NCI-H446 treated with DMSO at 0.1 percent for 48 hours (cell line): ENCODE data around the gene MCHR1.
"Not testable (repeated sequence)": the region's sequence is repeated elsewhere in the genome, so short reads cannot be mapped to it uniquely, and the experiment has no call there.

Source experiments
- DNase-seq: peaks from one replicate; lab custom pipeline; 2025; lab: John Stamatoyannopoulos, UW

MCHR1 gene

DNA sequence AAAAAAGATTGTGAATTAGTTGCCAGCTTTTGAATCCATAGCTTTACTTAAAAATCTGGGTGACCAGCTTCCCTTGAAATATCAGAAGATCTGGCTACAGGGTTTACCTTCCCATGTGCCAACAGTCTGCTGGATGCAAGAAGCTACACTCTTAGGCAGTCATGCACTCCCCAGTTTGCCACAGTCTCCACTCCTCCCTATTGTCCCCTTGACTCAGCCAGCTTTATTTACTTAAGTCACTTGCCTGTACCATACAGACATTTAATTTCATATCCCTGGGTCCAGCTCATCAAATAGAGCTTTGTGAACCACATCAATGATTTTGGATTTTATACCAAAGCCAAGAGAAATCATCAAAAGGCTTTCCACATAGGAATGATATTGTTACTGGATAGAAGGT, 12.2 kb downstream of the MCHR1 start:
- DNase-seq = no peak

DNA sequence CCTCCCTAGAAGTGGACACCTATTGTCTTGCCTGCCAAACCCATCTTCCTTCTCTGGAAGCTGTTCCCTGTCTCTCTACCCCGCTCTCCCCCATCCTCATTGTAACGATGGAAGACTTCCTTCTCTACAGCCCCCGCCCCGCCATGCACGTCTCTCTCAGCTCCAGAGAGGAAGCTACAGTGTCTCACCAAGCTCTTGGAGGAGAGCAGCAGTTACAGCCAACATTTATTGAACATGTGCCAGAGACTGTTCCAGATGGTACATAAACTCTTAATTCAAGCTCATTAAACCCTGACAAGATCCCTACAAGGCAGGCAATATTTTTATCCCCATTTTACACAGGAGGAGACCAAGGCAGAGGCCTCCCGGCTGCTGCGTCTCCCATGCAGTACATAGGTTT, 15.1 kb downstream of the MCHR1 start:
- DNase-seq = peak; percentile 92

DNA sequence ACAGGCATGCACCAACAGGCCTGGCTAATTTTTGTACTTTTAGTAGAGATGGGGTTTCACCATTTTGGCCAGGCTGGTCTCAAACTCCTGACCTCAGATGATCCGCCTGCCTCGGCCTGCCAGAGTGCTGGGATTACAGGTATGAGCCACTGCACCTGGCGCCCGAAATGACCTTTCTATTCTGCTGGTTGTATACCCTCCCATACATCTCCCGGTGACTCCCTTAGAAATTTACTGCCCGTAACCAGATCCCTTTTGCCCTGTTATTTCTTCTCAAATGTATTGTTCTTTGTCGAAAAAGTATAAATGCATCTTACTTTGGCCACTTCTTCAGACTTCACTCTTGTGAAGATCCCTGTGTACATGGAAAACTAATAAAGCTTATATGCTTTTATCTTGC, 22.0 kb downstream of the MCHR1 start:
- DNase-seq = no peak

DNA sequence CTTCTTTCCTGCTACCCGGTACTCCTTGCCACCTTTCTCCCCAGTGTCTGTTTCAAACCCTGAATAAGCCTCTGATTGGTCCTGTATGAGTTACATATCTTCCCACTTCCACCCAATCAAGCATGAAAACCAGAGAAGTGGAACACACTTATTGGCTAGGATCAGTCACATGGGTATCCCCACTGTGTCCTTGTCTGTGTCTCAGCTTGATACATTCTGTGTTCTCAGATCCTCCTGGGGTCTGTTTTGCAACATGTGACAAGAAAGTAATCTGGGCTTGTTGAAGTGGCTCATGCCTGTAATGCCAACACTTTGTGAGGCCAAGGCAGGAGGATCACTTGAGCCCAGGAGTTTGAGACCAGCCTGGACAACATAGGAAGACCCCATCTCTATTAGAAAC, 23.9 kb downstream of the MCHR1 start:
- peak; percentile 53 for DNase-seq

DNA sequence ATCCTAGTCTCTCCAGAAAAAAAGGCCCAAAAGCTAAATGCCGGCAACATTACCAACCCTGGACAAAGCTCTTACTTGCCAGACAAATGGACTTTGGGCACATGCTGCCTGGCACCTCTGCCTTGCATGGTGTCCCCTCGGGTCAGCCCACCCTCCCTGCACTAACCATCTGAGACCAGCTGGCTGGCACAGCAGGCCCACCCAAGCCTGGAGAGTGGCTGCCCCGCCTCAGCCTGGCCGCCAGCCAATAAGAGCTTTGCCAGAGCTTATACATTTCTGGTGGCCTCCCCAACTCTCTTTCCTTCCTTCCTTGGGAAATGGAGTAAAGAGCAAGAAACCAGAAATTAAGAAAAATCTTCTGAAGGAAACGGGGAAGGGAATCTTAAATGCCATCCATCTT, 24.5 kb downstream of the MCHR1 start:
- peak; percentile 36 for DNase-seq

DNA sequence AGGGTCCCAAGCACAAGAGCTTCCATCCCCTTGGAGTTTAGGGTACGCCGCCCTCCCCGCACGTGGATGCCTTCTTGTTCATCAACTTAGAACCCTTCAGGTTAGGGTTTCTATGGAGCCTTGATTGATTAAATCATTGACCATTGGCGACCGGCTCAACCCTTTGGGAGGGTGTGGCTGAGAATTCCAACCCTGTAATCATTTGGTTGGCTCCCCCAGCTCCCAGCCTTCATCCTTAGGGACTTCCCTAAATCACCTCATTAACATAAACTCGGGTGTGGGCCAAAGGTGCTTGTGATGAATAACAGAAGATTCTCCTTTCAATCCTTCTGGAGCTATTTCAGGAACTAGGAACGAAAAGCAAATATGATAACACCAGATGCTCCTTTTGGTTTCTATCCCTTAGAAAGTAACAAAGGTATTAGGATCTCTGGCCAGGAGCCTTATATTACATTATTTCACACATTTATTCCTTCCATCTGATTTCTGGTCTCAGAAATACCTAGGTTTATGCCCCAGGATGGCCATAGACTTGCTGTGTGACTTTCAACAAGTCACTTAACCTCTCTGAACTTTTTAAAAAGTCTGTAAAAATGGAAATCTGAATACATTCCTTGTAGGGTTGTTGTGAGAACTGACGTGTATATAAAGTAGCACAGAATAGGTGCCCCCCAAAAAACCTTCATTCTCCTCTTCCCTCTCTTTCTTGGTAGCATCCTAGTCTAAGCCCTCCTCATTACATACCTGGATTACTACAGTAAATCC, 26.8 kb downstream of the MCHR1 start:
- no peak for DNase-seq

DNA sequence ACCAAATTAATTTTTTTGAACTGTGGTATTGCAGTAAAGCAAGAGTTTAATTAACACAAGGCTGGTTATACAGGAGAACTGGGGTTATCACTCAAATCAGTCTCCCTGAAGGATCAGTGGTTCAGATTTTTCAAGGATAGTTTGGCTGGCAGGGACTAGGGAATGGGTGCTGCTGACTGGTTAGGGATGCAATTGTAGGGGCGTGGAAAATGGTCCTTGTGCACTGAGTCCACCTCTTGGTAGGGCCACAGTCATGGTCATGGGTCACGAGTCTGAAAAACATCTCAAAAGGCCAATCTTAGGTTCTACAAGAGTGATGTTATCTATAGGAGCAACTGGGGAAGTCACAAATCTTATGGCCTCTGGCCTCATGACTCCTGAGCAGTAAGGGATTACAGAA, 27.9 kb downstream of the MCHR1 start:
- DNase-seq = no peak

DNA sequence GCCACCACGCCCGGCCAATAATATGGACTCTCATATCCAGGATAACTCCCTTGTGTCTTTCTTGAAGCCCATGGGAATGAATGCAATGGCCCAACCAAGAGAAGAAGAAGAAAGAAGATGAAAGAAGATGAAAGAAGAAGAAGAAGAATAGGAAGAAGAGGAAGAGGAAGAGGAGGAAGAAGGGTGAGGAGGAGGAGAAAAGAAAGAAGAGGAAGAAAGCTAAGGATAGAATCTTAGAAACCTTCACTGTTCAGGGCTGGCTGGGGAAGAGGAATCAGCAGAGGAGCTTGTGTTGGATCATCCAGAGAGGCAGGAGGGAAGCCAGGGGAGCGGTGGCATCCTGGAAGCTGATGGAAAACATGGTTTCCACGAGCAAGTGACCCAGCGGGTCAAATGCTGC, 28.9 kb downstream of the MCHR1 start:
- DNase-seq = no peak

DNA sequence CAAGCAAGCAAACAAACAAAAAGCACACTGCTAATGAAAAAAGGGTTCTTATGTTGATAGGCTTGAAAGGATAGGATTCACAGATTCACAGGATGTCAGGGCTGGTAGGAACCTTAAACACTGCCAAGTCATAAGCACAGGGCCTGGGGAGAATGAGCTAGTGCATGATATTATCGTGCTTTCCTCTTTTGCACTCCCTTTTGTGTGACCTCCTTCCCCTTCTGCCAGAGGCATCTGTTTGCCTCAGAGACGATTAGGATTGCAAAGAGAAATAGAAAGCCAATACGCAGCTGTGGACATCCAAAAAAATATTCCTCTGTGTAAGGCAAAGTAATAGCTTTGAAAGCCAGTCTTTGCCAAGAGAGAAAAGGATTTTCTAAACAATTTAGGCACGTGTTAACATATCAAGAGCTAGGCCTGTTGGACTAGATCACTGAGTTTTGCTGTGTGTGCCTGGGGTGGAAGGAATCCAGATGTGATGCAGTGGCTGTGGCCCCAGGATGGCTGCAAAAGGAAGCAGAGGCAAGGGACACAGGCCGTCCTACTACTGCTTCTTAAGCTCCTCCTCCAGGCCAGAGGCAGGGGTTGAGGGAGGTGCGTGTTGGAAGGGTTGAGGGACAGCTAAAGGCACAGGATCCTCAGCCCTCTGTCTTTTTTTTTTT, 30.6 kb downstream of the MCHR1 start:
- peak; percentile 40 for DNase-seq

DNA sequence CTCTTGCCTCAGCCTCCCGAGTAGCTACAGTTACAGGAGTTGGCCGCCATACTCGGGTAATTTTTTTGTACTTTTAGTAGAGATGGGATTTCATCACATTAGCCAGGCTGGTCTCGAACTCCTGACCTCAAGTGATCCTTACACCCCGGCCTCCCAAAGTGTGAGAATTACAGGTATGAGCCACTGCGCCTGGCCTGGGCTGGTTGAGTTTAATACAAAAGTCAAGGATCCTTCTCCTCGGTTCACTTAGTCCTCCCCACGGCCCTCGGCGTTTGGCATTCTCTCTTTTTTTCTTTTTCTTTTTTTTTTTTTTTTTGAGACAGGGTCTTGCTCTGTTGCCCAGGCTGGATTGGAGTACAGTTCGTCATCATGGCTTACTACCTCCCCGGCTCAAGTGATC, 33.0 kb downstream of the MCHR1 start:
- no peak for DNase-seq

DNA sequence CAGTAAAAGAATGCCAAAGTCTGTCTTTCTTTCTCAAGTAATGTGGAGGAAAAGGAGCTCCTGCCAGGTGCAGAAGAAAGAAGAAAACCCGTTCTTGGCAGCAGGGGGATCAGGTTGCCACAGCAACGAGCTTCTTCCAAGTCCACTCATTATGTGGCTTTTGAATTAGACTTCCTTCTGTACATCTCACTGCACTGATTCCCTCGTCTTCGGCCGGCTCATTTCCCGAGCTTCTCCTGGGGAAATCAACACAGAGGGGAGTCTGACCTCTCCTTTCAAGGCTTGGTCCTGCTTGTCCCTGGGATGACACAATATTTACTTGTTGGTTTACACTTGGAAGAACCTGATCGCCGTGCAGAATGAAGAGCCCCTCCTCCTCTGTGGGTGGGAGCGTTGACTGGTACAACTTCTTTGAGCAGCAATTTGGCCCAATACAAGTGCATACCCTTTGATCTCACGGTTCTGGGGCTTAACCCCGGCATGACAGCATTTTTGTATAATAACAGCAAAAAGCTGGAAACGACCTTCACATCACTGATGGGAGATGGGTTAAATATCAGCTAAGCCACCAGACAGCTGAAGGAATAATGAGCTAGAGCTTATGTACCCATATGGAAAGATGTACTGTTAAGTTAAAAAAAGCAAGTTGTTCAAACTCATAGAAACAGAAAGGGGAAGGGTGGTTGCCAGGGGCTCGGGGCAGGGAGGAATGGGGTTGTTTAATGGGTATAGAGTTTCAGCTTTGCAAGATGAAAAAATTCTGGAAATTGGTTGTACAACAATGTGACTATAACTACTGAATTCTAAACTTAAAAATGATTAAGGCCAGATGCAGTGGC, 35.4 kb downstream of the MCHR1 start:
- no peak for DNase-seq

DNA sequence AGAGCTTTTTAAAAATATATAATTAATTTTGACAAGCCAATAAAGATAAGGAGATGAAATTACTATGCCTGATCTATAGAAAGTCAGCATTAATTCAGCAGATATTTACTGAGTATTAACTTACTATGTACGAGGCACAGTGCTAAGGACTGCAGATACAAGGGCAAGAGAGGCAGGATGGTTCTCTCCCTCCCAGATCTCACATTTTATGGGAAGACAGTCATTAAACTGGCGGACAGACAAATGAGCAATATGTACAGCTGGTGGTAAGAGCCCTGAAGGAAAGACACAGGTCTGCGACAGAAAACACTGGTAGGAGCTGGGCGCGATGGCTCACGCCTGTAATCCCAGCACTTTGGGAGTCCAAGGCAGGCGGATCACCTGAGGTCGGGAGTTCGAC, 36.8 kb downstream of the MCHR1 start:
- no peak for DNase-seq

DNA sequence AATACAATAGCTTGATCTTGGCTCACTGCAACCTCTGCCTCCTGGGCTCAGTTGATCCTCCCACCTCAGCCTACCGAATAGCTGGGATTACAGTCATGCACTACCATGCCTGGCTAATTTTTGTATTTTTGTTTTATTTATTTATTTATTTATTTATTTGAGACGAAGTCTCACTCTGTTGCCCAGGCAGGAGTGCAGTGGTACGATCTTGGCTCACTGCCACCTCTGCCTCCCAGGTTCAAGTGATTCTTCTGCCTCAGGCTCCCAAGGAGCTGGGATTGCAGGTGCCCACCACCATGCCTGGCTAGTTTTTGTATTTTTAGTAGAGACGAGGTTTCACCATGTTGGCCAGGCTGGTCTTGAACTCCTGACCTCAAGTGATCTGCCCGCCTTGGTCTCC, 38.4 kb downstream of the MCHR1 start:
- not testable (repeated sequence) for DNase-seq

DNA sequence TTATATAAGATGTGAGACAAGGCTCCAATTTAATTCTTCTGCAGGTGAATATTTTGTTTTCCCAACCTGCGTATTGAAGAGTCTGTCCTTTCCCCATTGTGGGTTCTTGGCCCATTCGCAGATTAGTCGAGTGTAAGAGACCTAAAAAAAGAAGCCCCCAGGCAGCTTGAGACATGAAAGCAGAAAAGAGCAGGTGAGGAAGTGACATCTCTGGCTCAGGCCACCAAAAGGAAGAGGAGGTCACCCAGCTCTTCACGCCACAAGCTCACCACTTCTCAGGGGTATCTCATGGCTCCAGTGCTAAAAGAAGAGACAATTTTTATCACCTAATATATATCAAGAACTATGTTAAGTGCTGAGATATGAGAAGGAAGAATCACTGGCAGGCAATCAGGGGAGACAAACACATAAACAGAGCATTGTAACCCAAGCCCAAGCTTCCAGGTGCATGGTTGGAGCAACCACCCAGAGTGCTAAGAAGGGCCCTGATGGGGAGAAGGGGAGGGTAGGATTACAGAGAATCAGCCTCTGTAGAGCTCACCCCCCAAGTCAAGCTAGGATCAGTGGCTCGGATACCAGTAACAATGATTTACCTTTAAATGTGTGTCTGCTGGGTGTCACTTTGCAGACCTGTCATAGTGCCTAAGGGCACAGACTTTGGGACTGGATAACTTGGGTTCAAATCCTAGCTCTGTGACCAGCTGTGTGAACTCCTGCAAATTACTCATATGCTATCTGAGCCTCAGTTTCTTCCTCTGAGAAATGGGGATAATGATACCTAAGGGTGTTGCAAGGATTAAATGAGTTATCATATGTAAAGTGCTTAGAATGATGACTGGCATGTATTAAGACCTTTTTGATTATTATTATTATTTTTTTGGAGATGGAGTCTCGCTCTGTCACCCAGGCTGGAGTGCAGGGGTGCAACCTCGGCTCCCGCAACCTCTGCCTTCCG, 39.2 kb downstream of the MCHR1 start:
- DNase-seq = no peak

DNA sequence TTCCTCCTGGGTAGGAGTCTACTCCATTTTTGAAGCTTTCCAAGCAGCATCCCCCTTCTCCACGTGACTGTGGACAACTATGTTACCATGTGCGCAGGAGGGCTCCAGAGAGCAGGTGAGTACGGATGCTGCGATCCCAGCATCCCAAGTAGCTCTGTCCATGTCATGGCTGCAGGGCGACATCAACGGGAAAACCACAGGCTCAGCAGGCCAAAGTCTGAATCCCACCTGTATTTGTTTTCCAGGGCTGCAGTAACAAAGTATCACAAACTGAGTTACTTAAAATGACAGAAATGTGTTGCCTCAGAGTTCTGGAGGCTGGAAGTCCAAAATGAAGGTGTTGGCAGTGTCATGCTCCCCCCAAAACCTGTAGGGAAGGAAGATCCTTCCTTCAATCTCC, 40.3 kb downstream of the MCHR1 start:
- DNase-seq = no peak

DNA sequence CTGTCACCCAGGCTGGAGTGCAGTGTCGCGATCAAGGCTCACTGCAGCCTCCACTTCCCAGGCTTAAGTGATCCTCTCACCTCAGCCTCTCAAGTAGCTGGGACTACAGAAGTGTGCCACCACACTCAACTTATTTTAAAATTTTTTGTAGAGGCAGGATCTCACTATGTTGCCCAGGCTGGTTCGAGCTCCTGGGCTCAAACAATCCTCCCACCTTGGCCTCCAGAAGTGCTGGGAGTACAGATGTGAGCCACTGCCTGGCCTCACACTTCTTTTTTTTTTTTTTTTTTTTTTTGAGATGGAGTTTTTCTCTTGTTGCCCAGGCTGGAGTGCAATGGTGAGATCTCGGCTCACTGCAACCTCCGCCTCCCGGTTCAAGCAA, 40.9 kb downstream of the MCHR1 start:
- not testable (repeated sequence) for DNase-seq

DNA sequence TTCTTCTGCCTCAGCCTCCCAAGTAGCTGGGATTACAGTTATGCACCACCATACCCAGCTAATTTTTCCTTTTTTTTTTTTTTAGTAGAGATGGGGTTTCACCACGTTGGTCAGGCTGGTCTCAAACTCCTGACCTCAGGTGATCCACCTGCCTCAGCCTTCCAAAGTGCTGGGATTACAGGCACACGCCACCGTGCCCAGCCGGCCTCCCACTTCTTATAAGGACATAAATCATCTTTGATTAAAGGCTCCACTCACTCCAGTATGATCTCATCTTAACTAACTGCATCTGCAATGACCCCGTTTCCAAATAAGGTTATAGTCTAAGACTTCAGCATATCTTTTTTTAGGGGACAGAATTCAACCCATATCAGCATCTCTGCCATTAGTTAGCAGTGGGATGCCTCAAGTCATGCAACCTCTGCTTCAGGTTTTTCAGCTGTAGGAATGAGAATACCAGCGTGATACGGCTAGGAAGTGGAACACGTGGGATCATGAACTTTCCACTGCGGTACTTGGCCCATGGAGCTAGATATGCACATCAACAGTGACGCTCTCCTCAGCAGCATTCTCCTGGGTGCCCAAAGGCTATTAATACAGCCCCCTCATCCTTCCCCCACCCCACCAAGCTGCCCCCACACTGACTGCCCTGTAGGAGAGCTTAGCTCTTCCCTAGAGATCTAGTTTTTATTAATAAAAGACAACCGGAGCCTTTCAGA, 41.4 kb downstream of the MCHR1 start:
- DNase-seq = no peak

DNA sequence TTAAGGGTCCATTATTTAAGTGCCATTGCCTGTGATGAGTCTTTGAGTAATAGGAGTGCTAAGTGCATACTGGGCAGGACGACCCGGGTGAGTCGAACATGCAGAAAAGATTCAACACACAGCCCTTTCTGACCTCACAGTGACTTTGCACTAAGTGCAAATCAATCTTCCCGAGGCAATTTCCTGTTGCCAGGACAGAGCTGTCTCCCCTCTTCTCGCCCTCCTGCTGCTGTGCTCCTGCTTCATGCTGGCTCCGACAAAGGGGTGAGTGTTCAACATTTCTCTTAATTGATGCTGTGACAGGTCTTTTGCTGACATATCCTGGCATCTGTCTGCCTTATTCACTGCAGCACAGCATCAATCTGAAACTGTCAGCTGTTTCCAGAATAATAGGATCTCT, 42.0 kb downstream of the MCHR1 start:
- peak; percentile 34 for DNase-seq

DNA sequence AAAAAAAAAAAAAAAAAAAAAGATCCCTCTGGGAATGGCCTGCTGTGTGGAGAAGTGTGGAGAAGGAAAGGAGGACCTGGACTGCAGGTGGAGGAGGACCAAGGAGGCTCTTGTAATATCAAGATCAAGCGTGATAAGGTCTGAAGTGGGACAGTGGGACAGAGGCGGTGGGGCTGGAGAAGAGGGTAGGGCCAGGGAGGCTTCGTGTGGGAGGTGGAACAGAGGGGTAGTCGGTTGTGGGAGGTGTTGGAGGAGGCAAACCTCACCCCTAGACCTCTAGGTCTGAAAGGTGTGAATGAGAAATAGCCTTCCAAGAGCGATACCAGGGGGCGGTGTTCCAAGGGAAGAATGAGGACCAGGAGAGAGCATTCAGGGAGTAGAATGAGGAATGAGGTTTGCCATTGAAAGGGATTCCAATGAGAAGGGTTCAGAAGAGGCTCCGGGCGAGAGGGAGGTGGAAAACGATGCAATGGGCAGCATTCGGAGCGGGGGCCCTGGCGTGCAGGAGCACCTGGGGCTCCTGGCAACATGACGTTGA, 44.2 kb downstream of the MCHR1 start:
- no peak for DNase-seq

DNA sequence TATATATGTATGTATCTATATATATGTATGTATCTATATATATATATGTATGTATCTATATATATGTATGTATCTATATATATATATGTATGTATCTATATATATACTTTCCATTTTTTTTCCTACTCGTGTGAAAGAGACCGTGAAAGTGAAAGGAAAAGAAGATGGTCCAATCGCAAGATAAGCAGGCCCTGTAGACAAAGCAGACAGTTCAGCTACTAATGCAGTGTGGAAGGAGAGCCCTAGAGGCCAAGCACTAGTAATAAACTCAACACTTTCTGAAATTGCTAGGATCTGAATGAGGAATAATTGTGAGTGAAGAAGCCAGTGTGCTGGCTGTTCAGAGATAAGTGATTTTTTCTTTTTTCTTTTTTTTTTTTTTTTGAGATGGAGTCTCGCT, 47.2 kb downstream of the MCHR1 start:
- DNase-seq = no peak
